Measurements from ENCODE around the gene MRPL46.

GRCh38 chr15:88431441-88431840, 35.7 kb downstream of the MRPL46 start:
- TF ChIP-seq FOXP2 (optimal IDR thresholded peaks at IDR 0.05; ENCODE audit: borderline replicate concordance, extremely low read depth, extremely low read length, insufficient read depth) (no peak), POLR2AphosphoS5 (IDR thresholded peaks at IDR 0.05; ENCODE audit: low read depth, low read length) (no peak), SIN3A (IDR thresholded peaks at IDR 0.05; ENCODE audit: borderline replicate concordance, insufficient read depth, low read length) (no peak)

All from PFSK-1 (cell line).